OCI-LY7 (cell line): ENCODE measurements around the gene WIZ. TPM values are rescaled to one million over a fixed set of nuclear protein-coding genes. Genes with fewer than 3 reads are reported as not detected.

Experiments
- BruUV-seq: library from RNA; stranded (reverse); fragments of 400-500 nt; replicated peaks from 2 replicates; lab custom pipeline; 2021; lab: Mats Ljungman, UMichigan
- CTCF ChIA-PET: fragments of 300-600 bp; sonication (Branson Sonifier 250); formaldehyde crosslinking; loops from one replicate; lab custom pipeline; 2022; ENCODE audit warnings: antibody characterized with exemption; ENCODE audit not compliant: unreplicated experiment; lab: Charles Lee
- POLR2A ChIA-PET: fragments of 300-600 bp; sonication (Branson Sonifier 250); formaldehyde crosslinking; loops from one replicate; lab custom pipeline; 2022; ENCODE audit warnings: antibody characterized with exemption; lab: Charles Lee
- DNase-seq: peaks from one replicate; pipeline ENCODE4 v3.0.0-alpha.2; 2015; ENCODE audit warnings: low spot score
- H2AFZ ChIP-seq: fragments of 200-600 bp; sonication (generic), shearing (Covaris generic); 2 replicates; pipeline ENCODE4 v1.6.1; 2014; ENCODE audit warnings: mild to moderate bottlenecking, antibody characterized with exemption, low read length, moderate library complexity
- H3K27ac ChIP-seq: fragments of 200-600 bp; sonication (generic); 2 replicates; pipeline ENCODE4 v1.5.1; 2014; ENCODE audit warnings: mixed run types, low read depth, mild to moderate bottlenecking, moderate library complexity, low read length, inconsistent platforms; ENCODE audit not compliant: poor library complexity, severe bottlenecking
- H3K36me3 ChIP-seq: fragments of 200-600 bp; sonication (generic); 2 replicates; pipeline ENCODE4 v1.6.1; 2014; ENCODE audit warnings: mild to moderate bottlenecking, antibody characterized with exemption, low read length, moderate library complexity, mixed read lengths; ENCODE audit not compliant: insufficient read depth
- H3K4me1 ChIP-seq: fragments of 200-600 bp; sonication (generic); 2 replicates; pipeline ENCODE4 v1.5.1; 2014; ENCODE audit warnings: mild to moderate bottlenecking, low read length; ENCODE audit not compliant: insufficient read depth, poor library complexity, severe bottlenecking
- H3K4me2 ChIP-seq: fragments of 200-600 bp; sonication (generic); 2 replicates; pipeline ENCODE4 v1.6.1; 2014; ENCODE audit warnings: mild to moderate bottlenecking, low read length
- H3K4me3 ChIP-seq: fragments of 200-600 bp; sonication (generic); 2 replicates; pipeline ENCODE4 v1.5.1; 2014; ENCODE audit warnings: mild to moderate bottlenecking, low read depth, low read length; ENCODE audit not compliant: poor library complexity, severe bottlenecking
- H3K79me2 ChIP-seq: fragments of 200-600 bp; sonication (generic); 2 replicates; pipeline ENCODE4 v1.6.1; 2016; ENCODE audit warnings: low read depth, mild to moderate bottlenecking, low read length, moderate library complexity, mixed read lengths; ENCODE audit not compliant: insufficient read depth
- H3K9me2 ChIP-seq: fragments of 200-600 bp; sonication (generic); 2 replicates; pipeline ENCODE4 v1.6.1; 2016; ENCODE audit warnings: mild to moderate bottlenecking, low read length, mixed read lengths; ENCODE audit not compliant: insufficient read depth
- H3K9me3 ChIP-seq: fragments of 200-600 bp; sonication (generic); 2 replicates; pipeline ENCODE4 v1.6.1; 2014; ENCODE audit warnings: mild to moderate bottlenecking, mixed run types, low read length, mixed read lengths
- H4K20me1 ChIP-seq: fragments of 200-600 bp; sonication (generic); 2 replicates; pipeline ENCODE4 v1.6.1; 2014; ENCODE audit warnings: mild to moderate bottlenecking, antibody characterized with exemption, low read length, moderate library complexity, mixed read lengths; ENCODE audit not compliant: insufficient read depth
- CTCF ChIP-seq: fragments of 200-600 bp; sonication (generic); conservative IDR thresholded peaks from 2 replicates; pipeline ENCODE4 v1.5.1; 2014; ENCODE audit warnings: mild to moderate bottlenecking, antibody characterized with exemption, low read length, moderate library complexity, mixed read lengths
- EZH2phosphoT487 ChIP-seq: fragments of 200-600 bp; sonication (generic); IDR thresholded peaks from 2 replicates; pipeline ENCODE4 v1.6.1; 2018; ENCODE audit warnings: low read depth, borderline replicate concordance, mild to moderate bottlenecking, mixed run types, antibody characterized with exemption, low read length, moderate library complexity, mixed read lengths
- intact Hi-C: fragments of 100-400 bp; cut with micrococcal nuclease; formaldehyde crosslinking; loops from one replicate; pipeline ENCODE4 v1.10.0; 2022; ENCODE audit not compliant: unreplicated experiment
- total RNA-seq, 2 experiments: library from RNA; depleted of rRNA in 1 of 2; stranded (reverse); fragments of >200 nt in 1 of 2; shearing (Covaris generic) in 1 of 2; gene quantifications; 2 replicates each; pipeline ENCODE4 v1.2.3, GENCODE V29; 2014 to 2022

The WIZ gene
- total RNA-seq, 2 experiments from 2014 or later, result 16.4 to 35.9 TPM

- Histone ChIP-seq H3K4me3 (no peak overlapping the region), H3K9me2 (no peaks in the 10 kb centered on the region), H3K36me3 (peaks cover 52% of the 10 kb centered on the region), H4K20me1 (peaks cover 5% of the 10 kb centered on the region), H3K4me1 (peaks cover 11% of the 10 kb centered on the region), H3K27ac (no peak overlapping the region), H3K9me3 (no peaks in the 10 kb centered on the region), H2AFZ (no peak overlapping the region), H3K79me2 (peaks cover 12% of the 10 kb centered on the region), H3K4me2 (no peak overlapping the region)
- POLR2A ChIA-PET, result no interaction called here
- BruUV-seq, result no TSS peak
- TF ChIP-seq CTCF, result no peak
- no peak for TF ChIP-seq EZH2phosphoT487
- no peak for DNase-seq
- intact Hi-C loops, result no loop called here
- CTCF ChIA-PET, result no interaction called here
These were observed 27.3 kb downstream of the WIZ start for GRCh38 chr19:15422296-15423075.

GRCh38 chr19:15421721-15422260, 28.0 kb downstream of the WIZ start:
- no peak for DNase-seq
- POLR2A ChIA-PET, result no interaction called here
- Histone ChIP-seq H2AFZ (no peak overlapping the region), H3K9me3 (no peaks in the 10 kb centered on the region), H3K4me1 (peaks cover 18% of the 10 kb centered on the region), H3K4me2 (no peak overlapping the region), H3K9me2 (no peaks in the 10 kb centered on the region), H3K36me3 (peaks cover 51% of the 10 kb centered on the region), H3K79me2 (peaks cover 19% of the 10 kb centered on the region), H4K20me1 (peaks cover 11% of the 10 kb centered on the region), H3K27ac (no peak overlapping the region), H3K4me3 (no peak overlapping the region)
- no peak for TF ChIP-seq EZH2phosphoT487
- intact Hi-C loops, result no loop called here
- CTCF ChIA-PET, result no interaction called here
- no TSS peak for BruUV-seq

- no peaks in the 10 kb centered on the region for H3K9me3 ChIP-seq
- no peak overlapping the region for H3K4me2 ChIP-seq
- intact Hi-C loops, result no loop called here
- no peak overlapping the region for H3K27ac ChIP-seq
- peaks cover 22% of the 10 kb centered on the region for H3K4me1 ChIP-seq
- H3K9me2 ChIP-seq, result no peaks in the 10 kb centered on the region
- CTCF ChIA-PET, result no interaction called here
- H3K4me3 ChIP-seq, result no peak overlapping the region
- DNase-seq, result no peak
- POLR2A ChIA-PET, result no interaction called here
- no TSS peak for BruUV-seq
- H2AFZ ChIP-seq, result no peak overlapping the region
- peaks cover 51% of the 10 kb centered on the region for H3K36me3 ChIP-seq
- no peak for TF ChIP-seq CTCF
- no peak for TF ChIP-seq EZH2phosphoT487
- H3K79me2 ChIP-seq, result peaks cover 25% of the 10 kb centered on the region
- H4K20me1 ChIP-seq, result peaks cover 13% of the 10 kb centered on the region; the same call in 1 of the 2 replicates
These were observed 28.5 kb downstream of the WIZ start for GRCh38 chr19:15421136-15421695.
